ENCODE data around the gene ACOX2.
A peak's percentile ranks its signal among the peaks of the same experiment; 100 is the strongest.

ACOX2 gene

DNA sequence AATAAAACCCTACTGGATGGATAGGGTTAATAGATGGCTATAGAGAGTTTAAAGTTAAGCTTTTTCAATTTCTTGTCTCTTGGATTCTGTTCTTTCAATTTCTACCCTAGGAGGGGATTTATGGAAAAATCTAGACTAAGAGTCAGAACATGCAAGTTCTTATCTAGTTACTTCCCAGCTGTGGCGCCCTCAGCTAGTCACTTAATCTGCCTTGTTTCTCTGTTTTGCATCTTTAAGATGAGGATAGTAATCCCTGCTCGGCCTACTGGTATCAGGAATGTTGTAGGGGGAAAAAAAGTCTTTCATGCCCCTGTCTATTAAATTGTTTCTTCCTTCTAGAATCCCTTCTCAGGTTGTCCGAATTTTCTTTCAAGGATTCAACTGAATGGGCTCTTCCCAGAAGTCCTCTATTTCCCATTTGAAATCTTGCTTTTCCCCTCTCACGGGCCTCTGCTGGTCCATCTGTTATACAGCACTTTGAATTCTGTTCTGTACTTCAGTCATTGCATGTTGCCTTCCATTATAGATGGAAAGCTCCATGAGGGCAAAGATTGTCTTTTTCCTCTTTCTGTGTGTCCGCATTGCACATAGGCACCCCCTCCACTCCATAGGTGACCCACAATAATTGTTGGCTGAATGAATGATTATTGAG, 40.7 kb downstream of the ACOX2 start:
- H3K14ac ChIP-seq (ENCODE audit: low read length) = no peak overlapping the region
- H3K4me2 ChIP-seq (ENCODE audit: insufficient read depth, low read length, poor library complexity, severe bottlenecking) = no peak overlapping the region
- peaks cover 6 to 24% of the 10 kb centered on the region in 2 donors for H3K36me3 ChIP-seq (replicated peaks in 1 of 2; ENCODE audit: control insufficient read depth in 2 of 2, insufficient read depth in 2 of 2, low read length in 2 of 2)
- no peak overlapping the region for H3K9ac ChIP-seq (ENCODE audit: low read depth, low read length, poor library complexity)
- H2BK5ac ChIP-seq (ENCODE audit: low read length) = no peak overlapping the region
- peaks cover 10 to 44% of the 10 kb centered on the region in 2 donors for H3K4me1 ChIP-seq (ENCODE audit: control insufficient read depth in 2 of 2, insufficient read depth in 1 of 2, low read depth in 1 of 2, low read length in 2 of 2)
- H3K9me3 ChIP-seq (replicated peaks in 1 of 2; ENCODE audit: control insufficient read depth in 2 of 2, insufficient read depth in 1 of 2, low read depth in 1 of 2, low read length in 2 of 2) = peaks cover 0 to 21% of the 10 kb centered on the region in 2 donors
- WGBS, 2 donors (ENCODE audit: extremely low coverage in 2 of 2, insufficient read length in 2 of 2, insufficient replicate concordance in 1 of 2) = no CpG with 5 or more reads among the region's 5 CpGs
- no peak overlapping the region for H3K4me3 ChIP-seq (ENCODE audit: low read length in 2 of 2)
- no peak overlapping the region for H4K91ac ChIP-seq (ENCODE audit: low read depth, low read length, poor library complexity)
- no peak overlapping the region for H2BK15ac ChIP-seq (ENCODE audit: low read length)
- no peak overlapping the region for H2BK120ac ChIP-seq (ENCODE audit: low read depth, low read length)
- no peak overlapping the region for H2AK5ac ChIP-seq (ENCODE audit: low read depth, low read length)
- no peak overlapping the region for H3K18ac ChIP-seq (ENCODE audit: low read length)
- no peak overlapping the region for H2BK12ac ChIP-seq (ENCODE audit: low read length)
- peak overlapping the region; percentile 93 for H3K27ac ChIP-seq (replicated peaks; ENCODE audit: low read length)
- no peaks in the 10 kb centered on the region for H3K79me1 ChIP-seq (ENCODE audit: low read depth, low read length)
- H3K23ac ChIP-seq (ENCODE audit: low read depth, low read length, poor library complexity) = no peak overlapping the region
- H2AFZ ChIP-seq (ENCODE audit: low read length) = no peak overlapping the region
- no peak overlapping the region for H3K4ac ChIP-seq (ENCODE audit: low read length)
- H3K27me3 ChIP-seq (ENCODE audit: control insufficient read depth in 3 of 3, insufficient read depth in 3 of 3, low read depth in 1 of 3, low read length in 3 of 3) = no peaks in the 10 kb centered on the region
- no peak for DNase-seq (ENCODE audit: low spot score)
- no peak overlapping the region for H4K8ac ChIP-seq (ENCODE audit: low read depth, low read length)

DNA sequence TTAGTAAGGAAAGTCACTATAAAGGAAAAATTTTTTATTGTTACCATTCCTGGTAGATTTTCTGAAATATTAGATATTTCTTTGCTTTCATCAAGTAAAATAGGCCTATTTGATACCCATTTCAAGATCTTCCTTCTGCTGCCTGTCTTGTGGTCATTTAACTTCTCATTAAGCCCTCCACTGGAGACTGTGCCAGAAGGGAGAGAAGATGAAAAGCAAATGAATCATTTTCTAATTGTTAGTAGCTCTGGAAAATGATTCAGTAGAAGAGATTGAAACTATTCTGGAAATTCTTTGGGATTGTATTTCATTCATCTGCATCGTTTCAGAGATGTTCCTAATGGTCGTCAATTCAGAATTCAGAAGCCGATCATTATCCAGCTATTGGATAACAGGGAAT, 41.9 kb downstream of the ACOX2 start:
- Histone ChIP-seq H3K4me3 (ENCODE audit: low read length in 2 of 2) (no peak overlapping the region), H2AK5ac (ENCODE audit: low read depth, low read length) (no peak overlapping the region), H3K27me3 (ENCODE audit: control insufficient read depth in 3 of 3, insufficient read depth in 3 of 3, low read depth in 1 of 3, low read length in 3 of 3) (no peaks in the 10 kb centered on the region), H3K79me1 (ENCODE audit: low read depth, low read length) (no peaks in the 10 kb centered on the region), H2BK15ac (ENCODE audit: low read length) (no peak overlapping the region), H3K4me1 (ENCODE audit: control insufficient read depth in 2 of 2, insufficient read depth in 1 of 2, low read depth in 1 of 2, low read length in 2 of 2) (peaks cover 15 to 47% of the 10 kb centered on the region in 2 donors), H2BK5ac (ENCODE audit: low read length) (no peak overlapping the region), H3K18ac (ENCODE audit: low read length) (no peak overlapping the region), H3K23ac (ENCODE audit: low read depth, low read length, poor library complexity) (no peak overlapping the region), H2AFZ (ENCODE audit: low read length) (no peak overlapping the region), H3K14ac (ENCODE audit: low read length) (no peak overlapping the region), H3K36me3 (replicated peaks in 1 of 2; ENCODE audit: control insufficient read depth in 2 of 2, insufficient read depth in 2 of 2, low read length in 2 of 2) (peaks cover 0 to 12% of the 10 kb centered on the region in 2 donors), H2BK120ac (ENCODE audit: low read depth, low read length) (no peak overlapping the region), H3K4ac (ENCODE audit: low read length) (no peak overlapping the region), H2BK12ac (ENCODE audit: low read length) (no peak overlapping the region), H4K91ac (ENCODE audit: low read depth, low read length, poor library complexity) (no peak overlapping the region), H4K8ac (ENCODE audit: low read depth, low read length) (no peak overlapping the region), H3K4me2 (ENCODE audit: insufficient read depth, low read length, poor library complexity, severe bottlenecking) (no peak overlapping the region), H3K9ac (ENCODE audit: low read depth, low read length, poor library complexity) (no peak overlapping the region), H3K9me3 (replicated peaks in 1 of 2; ENCODE audit: control insufficient read depth in 2 of 2, insufficient read depth in 1 of 2, low read depth in 1 of 2, low read length in 2 of 2) (peaks cover 0 to 13% of the 10 kb centered on the region in 2 donors), H3K27ac (replicated peaks; ENCODE audit: low read length) (no peak overlapping the region)
- no peak for DNase-seq (ENCODE audit: low spot score)
- WGBS, 2 donors (ENCODE audit: extremely low coverage in 2 of 2, insufficient read length in 2 of 2, insufficient replicate concordance in 1 of 2) = no CpG with 5 or more reads among the region's 3 CpGs

DNA sequence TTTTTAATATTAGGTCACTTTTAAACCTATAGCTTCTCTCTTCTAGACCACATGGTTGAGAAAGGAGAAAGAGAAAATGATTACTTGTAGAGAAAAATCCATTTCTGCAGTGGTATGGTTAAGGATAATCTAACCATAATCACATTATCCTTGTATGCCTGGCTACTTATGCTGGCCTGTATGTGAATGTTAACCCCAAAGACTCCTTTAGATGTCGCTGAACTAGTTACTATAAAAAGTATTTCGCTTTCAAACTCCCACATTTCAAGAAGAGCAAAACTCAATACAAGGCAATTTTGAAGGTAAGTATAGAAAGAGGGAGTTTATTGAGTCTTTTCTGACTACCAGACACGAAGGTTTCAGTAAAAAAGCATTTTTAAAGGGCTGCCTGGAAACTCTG, 42.9 kb downstream of the ACOX2 start:
- Histone ChIP-seq H3K9ac (ENCODE audit: low read depth, low read length, poor library complexity) (no peak overlapping the region), H3K36me3 (replicated peaks in 1 of 2; ENCODE audit: control insufficient read depth in 2 of 2, insufficient read depth in 2 of 2, low read length in 2 of 2) (peaks cover 0 to 2% of the 10 kb centered on the region in 2 donors), H2BK15ac (ENCODE audit: low read length) (no peak overlapping the region), H3K4ac (ENCODE audit: low read length) (no peak overlapping the region), H4K8ac (ENCODE audit: low read depth, low read length) (no peak overlapping the region), H3K79me1 (ENCODE audit: low read depth, low read length) (no peaks in the 10 kb centered on the region), H3K4me2 (ENCODE audit: insufficient read depth, low read length, poor library complexity, severe bottlenecking) (no peak overlapping the region), H2BK5ac (ENCODE audit: low read length) (no peak overlapping the region), H3K14ac (ENCODE audit: low read length) (no peak overlapping the region), H2AK5ac (ENCODE audit: low read depth, low read length) (no peak overlapping the region), H3K23ac (ENCODE audit: low read depth, low read length, poor library complexity) (no peak overlapping the region), H2AFZ (ENCODE audit: low read length) (no peak overlapping the region), H4K91ac (ENCODE audit: low read depth, low read length, poor library complexity) (no peak overlapping the region), H3K18ac (ENCODE audit: low read length) (no peak overlapping the region), H3K4me3 (ENCODE audit: low read length in 2 of 2) (peak overlapping the region in 1 of 2 donors; percentile 79), H2BK120ac (ENCODE audit: low read depth, low read length) (no peak overlapping the region), H2BK12ac (ENCODE audit: low read length) (no peak overlapping the region), H3K9me3 (replicated peaks in 1 of 2; ENCODE audit: control insufficient read depth in 2 of 2, insufficient read depth in 1 of 2, low read depth in 1 of 2, low read length in 2 of 2) (peaks cover 0 to 11% of the 10 kb centered on the region in 2 donors), H3K27me3 (ENCODE audit: control insufficient read depth in 3 of 3, insufficient read depth in 3 of 3, low read depth in 1 of 3, low read length in 3 of 3) (no peaks in the 10 kb centered on the region), H3K4me1 (ENCODE audit: control insufficient read depth in 2 of 2, insufficient read depth in 1 of 2, low read depth in 1 of 2, low read length in 2 of 2) (peaks cover 15 to 47% of the 10 kb centered on the region in 2 donors), H3K27ac (replicated peaks; ENCODE audit: low read length) (no peak overlapping the region)
- no peak for DNase-seq (ENCODE audit: low spot score)
- no CpG with 5 or more reads among the region's 3 CpGs for WGBS, 2 donors (ENCODE audit: extremely low coverage in 2 of 2, insufficient read length in 2 of 2, insufficient replicate concordance in 1 of 2)

DNA sequence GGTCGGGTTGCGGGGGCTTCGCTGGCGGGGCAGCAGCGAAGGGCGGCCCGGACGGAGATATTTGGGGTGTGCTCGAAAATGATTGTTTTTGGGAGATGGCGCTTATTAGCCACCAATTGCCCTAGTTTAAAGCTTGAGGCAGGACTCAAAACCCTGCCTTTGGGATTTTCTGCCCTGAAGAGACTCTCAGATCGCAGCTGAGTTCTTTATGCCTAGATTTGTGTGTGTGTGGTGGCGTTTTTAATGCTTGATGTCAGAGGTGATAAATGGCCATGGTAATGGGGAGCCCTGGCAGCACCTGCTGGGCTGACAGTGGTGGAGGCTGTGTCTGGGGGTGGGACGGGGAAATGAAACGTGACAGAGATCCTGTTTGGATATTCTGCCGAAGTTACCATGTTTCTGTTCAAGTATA, 44.5 kb downstream of the ACOX2 start:
- no peak overlapping the region for H3K14ac ChIP-seq (ENCODE audit: low read length)
- WGBS, 2 donors (ENCODE audit: extremely low coverage in 2 of 2, insufficient read length in 2 of 2, insufficient replicate concordance in 1 of 2) = no CpG with 5 or more reads among the region's 15 CpGs
- H2AFZ ChIP-seq (ENCODE audit: low read length) = peak overlapping the region; percentile 79
- no peak overlapping the region for H4K91ac ChIP-seq (ENCODE audit: low read depth, low read length, poor library complexity)
- no peaks in the 10 kb centered on the region for H3K36me3 ChIP-seq (replicated peaks in 1 of 2; ENCODE audit: control insufficient read depth in 2 of 2, insufficient read depth in 2 of 2, low read length in 2 of 2)
- H3K23ac ChIP-seq (ENCODE audit: low read depth, low read length, poor library complexity) = no peak overlapping the region
- H3K18ac ChIP-seq (ENCODE audit: low read length) = peak overlapping the region; percentile 92
- no peak overlapping the region for H2BK12ac ChIP-seq (ENCODE audit: low read length)
- H3K79me1 ChIP-seq (ENCODE audit: low read depth, low read length) = no peaks in the 10 kb centered on the region
- peaks cover 15 to 43% of the 10 kb centered on the region in 2 donors for H3K4me1 ChIP-seq (ENCODE audit: control insufficient read depth in 2 of 2, insufficient read depth in 1 of 2, low read depth in 1 of 2, low read length in 2 of 2)
- peak overlapping the region; percentile 79 to 83 for H3K4me3 ChIP-seq (ENCODE audit: low read length in 2 of 2)
- H4K8ac ChIP-seq (ENCODE audit: low read depth, low read length) = no peak overlapping the region
- no peak overlapping the region for H2BK15ac ChIP-seq (ENCODE audit: low read length)
- H3K4ac ChIP-seq (ENCODE audit: low read length) = no peak overlapping the region
- H3K27me3 ChIP-seq (ENCODE audit: control insufficient read depth in 3 of 3, insufficient read depth in 3 of 3, low read depth in 1 of 3, low read length in 3 of 3) = peaks cover 0 to 6% (median 0%) of the 10 kb centered on the region in 3 experiments
- H3K9ac ChIP-seq (ENCODE audit: low read depth, low read length, poor library complexity) = peak overlapping the region; percentile 5
- no peak overlapping the region for H3K27ac ChIP-seq (replicated peaks; ENCODE audit: low read length)
- H2AK5ac ChIP-seq (ENCODE audit: low read depth, low read length) = no peak overlapping the region
- peaks cover 0 to 11% of the 10 kb centered on the region in 2 donors for H3K9me3 ChIP-seq (replicated peaks in 1 of 2; ENCODE audit: control insufficient read depth in 2 of 2, insufficient read depth in 1 of 2, low read depth in 1 of 2, low read length in 2 of 2)
- H3K4me2 ChIP-seq (ENCODE audit: insufficient read depth, low read length, poor library complexity, severe bottlenecking) = peak overlapping the region; percentile 75
- DNase-seq (ENCODE audit: low spot score) = no peak
- no peak overlapping the region for H2BK120ac ChIP-seq (ENCODE audit: low read depth, low read length)
- H2BK5ac ChIP-seq (ENCODE audit: low read length) = no peak overlapping the region

All from neuronal stem cell (in vitro differentiated cells).